Stomach (tissue), 9 donors: ENCODE measurements around the gene APCDD1L. TPM values are rescaled to one million over a fixed set of nuclear protein-coding genes. Genes with fewer than 3 reads are reported as not detected.
A peak's percentile ranks its signal among the peaks of the same experiment; 100 is the strongest.
"Not testable (repeated sequence)": the region's sequence is repeated elsewhere in the genome, so short reads cannot be mapped to it uniquely, and the experiment has no call there.

Experiments
- DNase-seq, 2 donors: peaks; one replicate each; pipeline versions ENCODE4 v3.0.0 to v3.0.0-alpha.2; 2013 to 2019
- H3K27ac ChIP-seq, 5 donors: fragments of 200-600 bp in 4 of 5; sonication (generic) in 4 of 5; one replicate each; pipeline ENCODE4 v1.5.1; 2013 to 2019; ENCODE audit warnings: mild to moderate bottlenecking in 1 of 5, moderate library complexity in 1 of 5
- H3K27me3 ChIP-seq, 3 donors: fragments of 200-600 bp; sonication (generic); one replicate each; pipeline ENCODE4 v1.5.1; 2017 to 2019; ENCODE audit warnings: mixed run types in 1 of 3
- H3K36me3 ChIP-seq, 4 donors: fragments of 200-600 bp; sonication (generic); 1 replicate in 3 of 4; 2 replicates in 1 of 4; pipeline ENCODE4 v1.5.1; 2016 to 2019
- H3K4me1 ChIP-seq, 4 donors: fragments of 200-600 bp; sonication (generic); one replicate each; pipeline ENCODE4 v1.5.1; 2016 to 2019
- H3K4me3 ChIP-seq, 4 donors: fragments of 200-600 bp; sonication (generic) in 3 of 4; one replicate each; pipeline ENCODE4 v1.5.1; 2016 to 2019; ENCODE audit warnings: mild to moderate bottlenecking in 1 of 4
- H3K9me3 ChIP-seq, 4 donors: fragments of 200-600 bp; sonication (generic); one replicate each; pipeline ENCODE4 v1.5.1; 2016 to 2019
- EP300 ChIP-seq: sonication (generic); formaldehyde crosslinking; IDR thresholded peaks from one replicate; pipeline ENCODE4 v1.6.1; 2017; ENCODE audit warnings: antibody characterized with exemption
- POLR2A ChIP-seq, 4 donors: fragments of 450-650 bp; IDR thresholded peaks; one replicate each; pipeline ENCODE4 v1.6.1; 2016; ENCODE audit warnings: antibody characterized with exemption in 4 of 4, control low read depth in 2 of 4, mild to moderate bottlenecking in 1 of 4, moderate library complexity in 1 of 4
- POLR2AphosphoS5 ChIP-seq, 3 donors: sonication (generic); formaldehyde crosslinking; IDR thresholded peaks; one replicate each; pipeline ENCODE4 v1.6.1; 2016; ENCODE audit warnings: antibody characterized with exemption in 3 of 3
- WGBS, 5 donors: extraction: QIAGEN DNeasy Blood & Tissue Kit in 3 of 5; methylation state at CpG; one replicate each; pipeline versions ENCODE4 v1.1.5 to v1.1.7; 2013 to 2018; 5-methylcytosine and 5-hydroxymethylcytosine counted together
- intact Hi-C: fragments of 100-400 bp; cut with DNase I; formaldehyde crosslinking; loops from one replicate; pipeline ENCODE4 v1.15.1; 2023; ENCODE audit warnings: low total_unique reads
- polyA plus RNA-seq, 3 donors: library from polyadenylated mRNA; stranded (reverse); fragments of 200-250 nt; gene quantifications; one replicate each; pipeline ENCODE4 v1.2.3, GENCODE V29; 2013
- total RNA-seq, 5 donors: library from RNA; depleted of rRNA; stranded (reverse); fragments of >200 nt; gene quantifications; one replicate each; pipeline versions ENCODE4 v1.1.0 to v1.2.3, GENCODE V29; 2014 to 2016
- TF ChIP-seq, protein P1 (sequence below), 7 experiments: fragments of 450-650 bp in 4 of 7; fragments of 200-600 bp in 3 of 7; sonication (generic) in 3 of 7; IDR thresholded peaks; one replicate each; pipeline ENCODE4 v1.5.1; 2016 to 2019; ENCODE audit warnings: antibody characterized with exemption in 7 of 7, control low read depth in 2 of 7, mild to moderate bottlenecking in 1 of 7
- donor health status: healthy with polysubstance abuse.
- donor health status: Bipolar disorder and iron deficiency.
- donor health status: healthy.

APCDD1L gene
- total and polyA plus RNA-seq, 8 donors = 0.12 to 2.0 (median 0.85) TPM; not detected in 4

DNA sequence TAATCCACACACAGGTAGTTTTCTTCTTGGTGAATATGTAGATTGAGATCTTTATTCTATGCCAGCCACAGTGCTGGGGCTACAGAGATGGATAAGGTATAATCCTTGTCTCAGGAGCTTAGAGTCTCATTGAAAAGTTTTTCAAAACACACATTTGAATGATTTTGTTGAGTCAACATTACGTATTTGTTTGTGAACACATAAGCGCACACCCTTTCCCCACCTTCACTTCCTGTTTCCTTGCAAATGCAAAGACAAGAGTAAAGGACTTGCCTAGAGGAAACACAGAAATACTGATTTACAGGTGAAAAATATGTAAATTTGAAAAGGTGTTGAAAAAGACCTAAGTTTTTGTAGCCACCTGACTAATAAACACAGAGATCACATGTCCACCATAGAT lies 98.4 kb downstream of the APCDD1L start:
- no peak overlapping the region for H3K4me3 ChIP-seq
- peak overlapping the region in 1 of 5 donors; percentile 57 for H3K27ac ChIP-seq
- no peaks in the 10 kb centered on the region for H3K27me3 ChIP-seq
- no peaks in the 10 kb centered on the region for H3K9me3 ChIP-seq
- peaks cover 9 to 42% (median 35%) of the 10 kb centered on the region in 4 donors for H3K36me3 ChIP-seq
- 45 to 64% (median 57%) methylated on average over 2 of the region's 2 CpGs for WGBS, 5 donors
- TF ChIP-seq, protein P1, sequence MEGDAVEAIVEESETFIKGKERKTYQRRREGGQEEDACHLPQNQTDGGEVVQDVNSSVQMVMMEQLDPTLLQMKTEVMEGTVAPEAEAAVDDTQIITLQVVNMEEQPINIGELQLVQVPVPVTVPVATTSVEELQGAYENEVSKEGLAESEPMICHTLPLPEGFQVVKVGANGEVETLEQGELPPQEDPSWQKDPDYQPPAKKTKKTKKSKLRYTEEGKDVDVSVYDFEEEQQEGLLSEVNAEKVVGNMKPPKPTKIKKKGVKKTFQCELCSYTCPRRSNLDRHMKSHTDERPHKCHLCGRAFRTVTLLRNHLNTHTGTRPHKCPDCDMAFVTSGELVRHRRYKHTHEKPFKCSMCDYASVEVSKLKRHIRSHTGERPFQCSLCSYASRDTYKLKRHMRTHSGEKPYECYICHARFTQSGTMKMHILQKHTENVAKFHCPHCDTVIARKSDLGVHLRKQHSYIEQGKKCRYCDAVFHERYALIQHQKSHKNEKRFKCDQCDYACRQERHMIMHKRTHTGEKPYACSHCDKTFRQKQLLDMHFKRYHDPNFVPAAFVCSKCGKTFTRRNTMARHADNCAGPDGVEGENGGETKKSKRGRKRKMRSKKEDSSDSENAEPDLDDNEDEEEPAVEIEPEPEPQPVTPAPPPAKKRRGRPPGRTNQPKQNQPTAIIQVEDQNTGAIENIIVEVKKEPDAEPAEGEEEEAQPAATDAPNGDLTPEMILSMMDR (IDR thresholded peaks at IDR 0.05) = no peak
- no peak for TF ChIP-seq POLR2AphosphoS5 (IDR thresholded peaks at IDR 0.05)
- TF ChIP-seq EP300 = no peak
- TF ChIP-seq POLR2A (IDR thresholded peaks at IDR 0.05) = no peak
- DNase-seq = peak in 1 of 2 donors; percentile 39
- intact Hi-C loops = no loop called here
- H3K4me1 ChIP-seq = peaks cover 0 to 25% (median 13%) of the 10 kb centered on the region in 4 donors

DNA sequence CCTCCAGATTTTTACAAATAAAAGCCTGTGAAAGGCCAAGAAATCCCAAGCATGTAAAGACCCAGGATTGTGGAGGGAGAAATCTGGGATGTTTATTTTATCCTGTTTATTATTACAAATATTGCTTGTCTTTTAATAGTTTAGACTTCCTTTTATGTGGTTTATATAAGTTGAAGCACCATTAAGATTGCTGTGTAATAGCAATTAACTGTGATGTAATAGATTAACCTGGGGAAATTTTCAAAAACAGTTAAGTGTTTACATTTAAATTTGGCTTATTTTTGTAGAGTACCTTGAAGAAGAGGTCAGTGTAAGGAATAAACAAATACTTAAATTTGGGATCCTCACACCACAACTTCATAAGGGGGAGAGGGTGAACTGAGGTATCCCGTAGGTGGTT lies 99.1 kb downstream of the APCDD1L start:
- no peak for DNase-seq
- Histone ChIP-seq H3K27ac (no peak overlapping the region), H3K4me3 (no peak overlapping the region), H3K36me3 (peaks cover 9 to 36% (median 30%) of the 10 kb centered on the region in 4 donors), H3K27me3 (no peaks in the 10 kb centered on the region), H3K9me3 (no peaks in the 10 kb centered on the region), H3K4me1 (peaks cover 0 to 25% (median 13%) of the 10 kb centered on the region in 4 donors)
- TF ChIP-seq EP300 = no peak
- TF ChIP-seq, protein P1 (IDR thresholded peaks at IDR 0.05) = no peak
- intact Hi-C loops = no loop called here
- WGBS, 5 donors = 85 to 93% (median 85%) methylated on average over 1 of the region's 1 CpG

DNA sequence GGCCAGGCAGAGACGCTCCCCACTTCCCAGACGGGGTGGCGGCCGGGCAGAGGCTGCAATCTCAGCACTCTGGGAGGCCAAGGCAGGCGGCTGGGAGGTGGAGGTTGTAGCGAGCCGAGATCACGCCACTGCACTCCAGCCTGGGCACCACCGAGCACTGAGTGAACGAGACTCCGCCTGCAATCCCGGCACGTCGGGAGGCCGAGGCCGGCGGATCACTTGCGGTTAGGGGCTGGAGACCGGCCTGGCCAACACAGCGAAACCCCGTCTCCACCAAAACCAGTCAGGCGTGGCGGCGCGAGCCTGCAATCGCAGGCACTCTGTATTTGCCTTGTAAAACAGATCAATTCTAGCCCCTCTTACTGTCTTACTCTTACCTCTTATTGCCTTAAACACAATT lies 100.4 kb downstream of the APCDD1L start:
- 99 to 100% (median 99%) methylated on average over 9 to 24 of the region's 26 CpGs for WGBS, 5 donors
- intact Hi-C loops, H3K4me3 ChIP-seq, DNase-seq, H3K27me3 ChIP-seq, H3K9me3 ChIP-seq, H3K27ac ChIP-seq: not testable (repeated sequence)
- Histone ChIP-seq H3K4me1 (peaks cover 0 to 33% (median 15%) of the 10 kb centered on the region in 4 donors), H3K36me3 (peaks cover 9 to 24% (median 17%) of the 10 kb centered on the region in 4 donors)

DNA sequence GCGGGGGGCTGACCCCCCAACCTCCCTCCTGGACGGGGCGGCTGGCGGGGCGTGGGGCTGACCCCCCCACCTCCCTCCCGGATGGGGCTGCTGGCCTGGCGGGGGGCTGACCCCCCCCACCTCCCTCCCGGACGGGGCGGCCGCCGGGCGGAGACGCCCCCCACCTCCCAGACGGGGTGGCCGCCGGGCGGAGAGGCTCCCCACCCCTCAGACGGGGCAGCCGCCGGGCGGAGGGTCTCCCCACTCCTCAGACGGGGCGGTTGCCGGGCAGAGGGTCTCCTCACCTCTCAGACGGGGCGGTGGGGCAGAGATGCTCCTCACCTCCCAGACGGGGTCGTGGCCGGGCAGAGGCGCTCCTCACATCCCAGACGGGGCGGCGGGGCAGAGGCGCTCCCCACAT lies 101.0 kb downstream of the APCDD1L start:
- Histone ChIP-seq H3K36me3 (peaks cover 8 to 18% (median 11%) of the 10 kb centered on the region in 4 donors), H3K4me1 (peaks cover 0 to 39% (median 18%) of the 10 kb centered on the region in 4 donors)
- H3K27me3 ChIP-seq, H3K27ac ChIP-seq, H3K4me3 ChIP-seq, intact Hi-C loops, H3K9me3 ChIP-seq, DNase-seq: not testable (repeated sequence)
- WGBS, 5 donors = 98 to 99% methylated on average over 8 to 24 of the region's 35 CpGs; no CpG with 5 or more reads in 3 of the 5 donors

Other genes with a start within 250 kb of the APCDD1L start
- gene RAB22A, start 205.7 kb downstream of the APCDD1L start, total RNA-seq = 10 to 100 TPM in 3 of 5 donors, 1 to 10 TPM in 2; 2.9 to 19.3 (median 13.5) TPM
- 1 to 10 TPM; 5.7 to 8.6 (median 7.1) TPM for gene RAB22A, start 205.7 kb downstream of the APCDD1L start, polyA plus RNA-seq
- 10 to 100 TPM in 3 of 5 donors, 1 to 10 TPM in 2; 7.6 to 40.6 (median 17.2) TPM for gene VAPB, start 126.2 kb downstream of the APCDD1L start, total RNA-seq
- gene VAPB, start 126.2 kb downstream of the APCDD1L start, polyA plus RNA-seq = 10 to 100 TPM; 18.0 to 21.4 (median 18.4) TPM
- gene STX16, start 135.9 kb upstream of the APCDD1L start, total RNA-seq = 100 to 1,000 TPM in 2 of 5 donors, 10 to 100 TPM in 3; 30.4 to 179 (median 79.0) TPM
- 10 to 100 TPM; 12.8 to 38.0 (median 14.8) TPM for gene STX16, start 135.9 kb upstream of the APCDD1L start, polyA plus RNA-seq
- gene NPEPL1, start 177.4 kb upstream of the APCDD1L start, total RNA-seq = 100 to 1,000 TPM in 2 of 5 donors, 10 to 100 TPM in 3; 29.7 to 134 (median 60.7) TPM
- 10 to 100 TPM; 15.3 to 36.2 (median 27.8) TPM for gene NPEPL1, start 177.4 kb upstream of the APCDD1L start, polyA plus RNA-seq